CD4-positive, alpha-beta T cell treated with Interleukin-15 for 1 hour (primary cell): Measurements from ENCODE around the gene ADAM17.
"Not testable (repeated sequence)": the region's sequence is repeated elsewhere in the genome, so short reads cannot be mapped to it uniquely, and the experiment has no call there.

Experiments used
- DNase-seq: peaks from one replicate; pipeline ENCODE4 v3.0.0-alpha.2; 2020

ADAM17 gene

GRCh38 chr2:9518163-9518562 lies 37.5 kb downstream of the ADAM17 start:
- no peak for DNase-seq

- DNase-seq, result no peak
These were observed 38.4 kb downstream of the ADAM17 start for GRCh38 chr2:9517118-9517782.

GRCh38 chr2:9513946-9514345 lies 41.7 kb downstream of the ADAM17 start:
- not testable (repeated sequence) for DNase-seq

- no peak for DNase-seq
These were observed 46.7 kb downstream of the ADAM17 start for GRCh38 chr2:9508931-9509330.

- DNase-seq, result no peak
These were observed 57.4 kb downstream of the ADAM17 start for GRCh38 chr2:9498210-9498609.

- DNase-seq, result no peak
These were observed 58.6 kb downstream of the ADAM17 start for GRCh38 chr2:9497017-9497416.

GRCh38 chr2:9494081-9494480 lies 61.5 kb downstream of the ADAM17 start:
- no peak for DNase-seq

- DNase-seq, result no peak
These were observed 62.2 kb downstream of the ADAM17 start for GRCh38 chr2:9493478-9493877.

GRCh38 chr2:9492927-9493326 lies 62.7 kb downstream of the ADAM17 start:
- DNase-seq, result no peak

- no peak for DNase-seq
These were observed 64.8 kb downstream of the ADAM17 start for GRCh38 chr2:9490789-9491188.

- no peak for DNase-seq
These were observed 66.8 kb downstream of the ADAM17 start for GRCh38 chr2:9488583-9489547.

- no peak for DNase-seq
These were observed 71.1 kb downstream of the ADAM17 start for GRCh38 chr2:9484533-9484932.

GRCh38 chr2:9483107-9483506 lies 72.5 kb downstream of the ADAM17 start:
- DNase-seq, result no peak

- DNase-seq, result no peak
These were observed 75.5 kb downstream of the ADAM17 start for GRCh38 chr2:9480157-9480556.

- DNase-seq, result no peak
These were observed 77.1 kb downstream of the ADAM17 start for GRCh38 chr2:9478526-9478925.

GRCh38 chr2:9477914-9478313 lies 77.7 kb downstream of the ADAM17 start:
- DNase-seq, result no peak

- DNase-seq, result peak; percentile 71
These were observed 81.1 kb downstream of the ADAM17 start, which contains the start of gene IAH1 for GRCh38 chr2:9474361-9475057. TSS of gene IAH1 (plus strand) at chr2:9474551. CDS start at chr2:9474567, 16 bp downstream.

GRCh38 chr2:9473985-9474360 lies 81.7 kb downstream of the ADAM17 start:
- DNase-seq, result peak; percentile 75

GRCh38 chr2:9473308-9473984 lies 82.2 kb downstream of the ADAM17 start:
- no peak for DNase-seq

GRCh38 chr2:9472511-9472910 lies 83.1 kb downstream of the ADAM17 start:
- no peak for DNase-seq

GRCh38 chr2:9471206-9471605 lies 84.4 kb downstream of the ADAM17 start:
- no peak for DNase-seq

GRCh38 chr2:9467687-9468086 lies 87.9 kb downstream of the ADAM17 start:
- DNase-seq, result no peak

- DNase-seq, result no peak
These were observed 89.4 kb downstream of the ADAM17 start for GRCh38 chr2:9466147-9466683.
